ENCODE data around the gene RASGRF1.

The RASGRF1 gene

GRCh38 chr15:79101866-79102581 lies 11.4 kb upstream of the RASGRF1 start:
- DNase-seq = no peak

DNA sequence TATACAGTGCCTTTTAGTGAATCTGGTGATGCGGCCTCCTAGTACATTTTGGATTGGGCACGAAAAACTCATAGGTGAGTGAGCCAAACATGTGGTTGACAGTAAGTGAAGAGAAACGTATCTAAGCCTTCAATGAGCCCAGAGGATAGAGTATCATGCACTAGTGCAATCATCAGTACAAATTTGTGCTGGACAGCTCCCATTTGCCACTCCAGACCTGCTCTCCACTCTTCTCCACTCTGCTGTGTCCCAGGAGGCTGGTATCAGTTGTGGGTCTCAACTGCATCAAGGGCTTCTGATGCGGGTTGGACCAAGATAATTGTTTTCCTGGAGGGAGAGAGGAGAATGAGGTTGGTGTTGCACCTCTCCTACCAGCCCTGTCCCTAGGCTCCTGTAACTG lies 9.1 kb upstream of the RASGRF1 start:
- no peak for DNase-seq

- DNase-seq = no peak
These were observed 4.0 kb upstream of the RASGRF1 start for GRCh38 chr15:79094611-79095021.

GRCh38 chr15:79093352-79093935 lies 2.9 kb upstream of the RASGRF1 start:
- no peak for DNase-seq

GRCh38 chr15:79092382-79092781 lies 1.8 kb upstream of the RASGRF1 start:
- DNase-seq = no peak

DNA sequence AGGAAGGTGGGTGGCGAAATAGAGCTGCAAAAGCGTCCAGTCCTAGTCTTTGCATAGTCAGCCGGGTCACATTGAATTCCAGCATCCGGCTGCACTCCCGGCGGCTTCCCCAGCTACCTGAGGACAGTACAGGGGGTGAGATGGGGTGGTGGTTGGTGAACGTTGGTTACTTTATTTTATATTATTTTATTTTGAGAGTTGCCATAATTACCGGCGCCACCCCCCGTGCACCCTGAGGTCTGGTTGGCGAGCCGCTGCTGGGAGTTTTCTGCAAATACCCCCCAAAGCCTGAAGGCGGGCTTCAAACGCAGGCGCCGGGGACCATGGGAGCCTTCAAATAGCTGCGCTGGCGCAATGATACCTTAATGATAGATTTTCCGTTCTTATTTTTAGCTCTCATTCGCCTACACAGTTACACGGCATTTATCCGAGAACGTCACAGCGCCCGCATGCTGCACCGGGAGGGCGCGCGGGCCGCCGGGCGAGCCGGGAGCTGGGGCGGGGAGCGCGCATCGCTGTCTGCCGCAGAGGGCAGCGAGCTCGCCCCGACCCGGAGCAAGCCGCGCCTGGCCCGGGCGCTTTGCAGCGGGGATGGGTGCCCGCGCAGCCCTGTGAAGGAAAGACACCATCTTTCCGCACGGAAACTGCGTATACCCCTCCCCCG lies 756 bp upstream of the RASGRF1 start:
- DNase-seq = peak; percentile 7

DNA sequence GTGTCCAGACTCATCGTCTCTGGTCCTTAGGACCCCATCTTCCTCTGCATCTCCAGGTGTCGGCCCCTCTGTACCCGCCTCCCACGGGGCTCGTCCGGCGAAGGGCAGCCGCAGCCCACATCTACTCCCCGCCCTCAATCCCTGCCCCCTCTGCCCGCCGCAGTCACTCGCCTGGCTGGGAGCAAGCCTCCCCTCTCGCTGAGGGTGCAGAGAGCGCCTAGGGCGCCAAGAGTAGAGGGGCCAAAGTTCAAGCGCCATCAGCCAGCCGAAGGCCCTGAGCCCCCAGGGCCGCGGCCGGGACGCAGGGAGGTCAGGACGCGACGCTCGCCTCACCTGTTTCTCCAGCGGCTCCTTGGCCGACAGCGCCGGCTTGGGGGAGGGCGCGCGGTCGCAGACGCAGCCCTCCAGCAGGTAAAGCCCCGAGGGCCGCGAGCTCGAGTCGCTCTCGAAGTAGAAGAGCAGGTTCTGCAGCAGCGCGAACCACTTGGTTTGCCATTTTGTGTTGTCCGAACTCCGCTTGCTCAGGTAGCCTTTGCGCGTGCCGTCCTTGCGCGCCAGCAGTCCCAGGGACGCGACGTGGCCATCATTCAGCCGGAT lies 592 bp downstream of the RASGRF1 start:
- no peak for DNase-seq

DNA sequence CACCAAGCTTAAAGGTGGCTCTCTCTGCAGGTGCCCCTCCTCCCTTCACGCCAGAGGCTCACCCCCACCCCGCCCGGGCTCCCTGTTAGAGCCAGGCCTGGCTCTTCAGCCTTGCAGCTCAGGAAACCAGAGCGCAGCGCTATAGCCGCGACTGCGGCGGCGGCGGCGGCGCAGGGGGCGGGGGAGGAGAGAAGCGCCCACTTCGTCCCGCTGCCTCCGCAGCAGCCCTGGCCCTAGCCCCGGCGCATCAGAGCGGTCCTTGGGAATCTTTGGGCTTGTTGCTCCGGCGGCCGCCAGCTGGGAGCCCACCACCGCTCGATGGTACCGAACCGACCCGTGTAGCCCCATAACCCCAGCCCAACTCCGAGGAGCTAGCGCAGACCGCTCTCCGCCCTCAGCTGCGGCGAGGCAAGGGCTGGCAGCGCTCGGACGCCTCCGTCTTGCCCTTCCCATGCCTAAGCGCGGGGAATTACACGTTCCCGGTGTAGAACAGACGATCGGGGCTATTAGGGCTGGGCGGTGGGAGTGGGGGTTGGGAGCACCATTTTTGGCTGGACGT lies 1.2 kb downstream of the RASGRF1 start:
- no peak for DNase-seq

DNA sequence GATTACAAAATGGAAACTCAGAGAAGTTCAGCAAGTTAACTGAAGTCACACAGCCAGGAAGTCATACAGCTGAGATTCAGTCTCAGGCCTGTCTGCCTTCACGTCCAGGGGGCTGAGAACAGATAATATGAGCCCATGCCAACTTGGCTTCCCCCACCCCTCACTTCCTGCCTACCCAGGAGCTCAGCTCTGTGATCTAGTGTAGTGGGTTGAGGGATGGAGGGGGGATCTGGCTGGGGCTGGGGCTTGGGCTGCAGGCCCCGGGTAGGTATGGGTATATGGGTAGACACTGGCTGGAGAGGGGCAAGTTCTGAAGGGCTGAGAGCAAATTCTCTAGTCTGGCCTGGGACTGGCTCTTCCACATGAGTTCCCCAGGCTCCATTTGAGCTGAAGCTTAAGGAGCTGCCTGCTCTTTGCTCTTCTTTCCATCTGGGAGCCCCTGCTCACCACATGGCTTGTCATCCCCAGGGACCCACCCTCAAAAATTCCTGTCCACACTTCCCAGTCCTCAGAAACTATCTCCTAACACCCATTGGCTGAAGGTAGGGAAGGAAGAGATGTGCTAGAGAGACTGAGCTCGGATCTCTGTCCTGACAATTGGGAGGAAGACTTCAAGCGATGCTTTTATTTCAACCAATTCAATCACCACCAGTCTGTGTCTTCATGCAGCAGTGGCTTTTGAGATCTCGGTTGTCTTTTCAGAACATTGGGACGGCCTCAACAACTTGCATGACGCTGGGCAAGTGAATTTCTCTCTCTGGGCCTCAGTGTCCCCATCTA lies 2.0 kb downstream of the RASGRF1 start:
- DNase-seq = no peak

- no peak for DNase-seq
These were observed 3.8 kb downstream of the RASGRF1 start for GRCh38 chr15:79086814-79087213.

DNA sequence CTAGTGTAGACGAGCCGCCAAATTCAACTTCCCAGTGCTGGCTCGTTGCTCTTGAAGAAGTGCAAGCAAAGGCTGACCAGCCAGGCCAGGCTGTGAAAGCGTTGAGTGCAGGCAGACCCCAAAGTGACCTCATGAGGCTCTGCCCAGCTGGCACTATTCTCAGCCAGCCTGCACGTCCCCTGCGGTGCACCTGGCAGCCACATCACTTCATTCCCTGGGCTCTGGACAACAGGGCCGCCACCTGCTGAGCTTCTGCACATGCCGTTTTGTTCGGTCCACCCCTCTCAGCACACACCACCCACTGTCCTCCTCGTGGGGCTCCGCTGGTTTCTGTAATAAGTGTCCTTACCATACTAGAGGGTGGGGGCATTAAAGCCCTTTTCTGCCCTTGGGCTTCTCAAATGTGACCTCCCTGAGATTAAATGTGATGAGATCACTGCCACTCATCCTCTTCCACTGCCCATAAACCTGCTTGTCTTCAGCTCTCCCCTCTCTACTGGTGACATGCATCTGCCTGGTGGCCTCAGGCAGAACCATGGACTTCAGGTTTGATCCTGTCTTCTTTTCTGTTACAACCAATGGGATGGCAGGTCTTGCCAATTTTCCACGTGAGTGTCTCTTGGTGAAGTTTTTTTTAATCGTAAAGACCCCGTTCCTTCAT lies 6.1 kb downstream of the RASGRF1 start:
- no peak for DNase-seq

DNA sequence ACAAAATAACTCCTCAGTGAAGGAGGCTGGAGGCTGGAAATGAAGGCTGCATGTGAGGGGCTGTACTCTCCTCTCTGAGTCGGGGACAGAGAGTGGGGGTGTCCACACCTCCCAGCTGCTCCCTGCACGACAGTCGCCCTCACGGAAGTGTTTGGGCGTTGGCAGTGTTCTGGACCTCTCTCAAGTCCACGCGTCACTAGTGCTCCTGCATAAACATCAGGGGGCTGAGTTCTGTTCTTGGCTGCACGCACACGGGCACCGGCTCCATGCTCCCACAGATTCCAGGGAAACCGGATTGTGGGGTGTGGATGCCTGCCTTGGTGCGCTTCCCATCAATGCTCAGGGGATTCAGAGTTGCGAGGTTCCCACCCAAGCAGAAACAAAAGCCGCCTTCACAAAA lies 7.4 kb downstream of the RASGRF1 start:
- no peak for DNase-seq

DNA sequence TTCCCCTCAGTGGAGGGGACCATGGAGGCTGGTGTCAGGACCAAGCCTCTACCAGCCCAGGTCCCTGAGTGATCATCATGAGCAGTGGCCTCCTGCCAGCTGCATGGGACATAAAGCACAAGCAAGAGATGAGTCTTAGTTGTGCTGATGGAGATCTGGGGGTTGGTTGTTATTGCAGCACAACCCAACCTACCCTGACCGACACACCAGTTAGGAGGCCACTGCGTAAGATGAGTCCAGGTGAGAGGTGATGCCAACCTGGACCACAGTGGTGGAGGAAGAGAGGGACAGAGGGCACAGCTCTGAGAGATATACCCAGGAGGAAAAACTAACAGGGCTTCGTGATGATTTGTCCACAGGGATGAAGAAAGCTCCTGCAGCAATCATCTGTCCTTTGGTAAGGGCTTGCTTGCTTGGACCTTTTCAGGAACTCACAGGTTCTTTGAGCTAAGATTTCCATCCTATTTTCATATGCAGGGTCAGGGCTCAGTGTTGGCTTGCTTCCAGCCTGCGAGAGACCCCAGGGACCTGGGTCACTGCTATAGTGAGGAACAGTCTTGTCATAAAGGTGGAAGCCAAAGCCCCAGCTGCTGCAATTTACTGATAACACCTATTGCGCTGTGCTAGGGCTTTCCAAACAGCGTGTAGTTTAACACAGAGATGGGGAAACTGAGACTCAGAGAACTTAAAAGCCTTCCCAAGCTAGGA lies 8.1 kb downstream of the RASGRF1 start:
- DNase-seq = no peak

GRCh38 chr15:79078763-79079410 lies 11.7 kb downstream of the RASGRF1 start:
- no peak for DNase-seq

- DNase-seq = no peak
These were observed 12.6 kb downstream of the RASGRF1 start for GRCh38 chr15:79078003-79078402.

GRCh38 chr15:79076661-79077060 lies 13.9 kb downstream of the RASGRF1 start:
- DNase-seq = no peak

GRCh38 chr15:79075256-79075655 lies 15.3 kb downstream of the RASGRF1 start:
- no peak for DNase-seq

DNA sequence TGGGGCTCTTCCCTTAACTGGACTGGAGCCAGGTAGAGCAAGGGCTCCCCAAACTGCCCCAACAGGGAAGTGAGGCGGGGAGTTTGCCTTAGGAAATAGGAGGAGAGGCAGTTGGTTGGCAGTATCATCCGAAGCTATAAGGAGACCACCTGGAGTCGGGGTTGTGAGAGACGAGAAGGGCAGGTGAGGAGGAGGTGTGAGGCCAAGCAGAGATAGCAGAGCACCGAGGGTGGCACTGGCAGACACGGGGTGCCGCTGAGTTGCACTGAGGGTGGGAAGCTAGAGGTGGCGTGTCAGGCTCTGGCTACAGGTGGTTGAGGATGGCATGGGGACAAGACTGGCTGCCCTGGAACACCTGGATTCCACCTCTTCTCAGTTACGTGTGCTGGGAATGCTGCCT lies 17.2 kb downstream of the RASGRF1 start:
- no peak for DNase-seq

GRCh38 chr15:79071901-79072300 lies 18.7 kb downstream of the RASGRF1 start:
- DNase-seq = no peak

DNA sequence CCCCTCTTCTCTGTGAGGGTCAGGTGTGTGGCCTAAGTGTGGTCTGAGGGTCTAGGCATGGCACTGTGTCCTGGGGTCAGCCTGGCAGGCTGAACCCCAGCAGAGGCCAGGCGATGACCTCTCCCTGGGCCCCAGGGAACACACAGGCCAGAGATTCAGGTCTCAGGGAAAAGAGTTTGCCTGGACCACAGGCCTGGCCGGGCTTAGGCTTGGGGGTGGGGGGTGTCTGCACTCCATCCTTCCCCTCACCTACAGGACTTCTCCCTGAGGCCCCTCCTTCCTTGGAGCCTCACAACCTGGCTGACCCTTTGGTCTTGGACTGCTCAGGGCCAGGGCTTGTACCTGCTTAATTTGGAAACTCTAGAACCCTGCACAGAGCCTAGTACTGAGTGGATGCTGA lies 21.8 kb downstream of the RASGRF1 start:
- no peak for DNase-seq

GRCh38 chr15:79067969-79068368 lies 22.6 kb downstream of the RASGRF1 start:
- no peak for DNase-seq

Data from fibroblast of skin of scalp (primary cell).